Astrocyte (in vitro differentiated cells and primary cell): Measurements from ENCODE around the gene FAM78B.

Source experiments
- EZH2 ChIP-seq: IDR thresholded peaks from 2 replicates; pipeline ENCODE4 v1.6.1; 2012; ENCODE audit warnings: mild to moderate bottlenecking, low read length, inconsistent platforms; ENCODE audit not compliant: insufficient read depth
- TF ChIP-seq, protein P1 (sequence below): IDR thresholded peaks from 2 replicates; pipeline ENCODE4 v1.5.1; 2011; ENCODE audit warnings: low read depth, mild to moderate bottlenecking, inconsistent platforms, low read length, moderate library complexity; ENCODE audit not compliant: insufficient read depth

- TF ChIP-seq, protein P1, sequence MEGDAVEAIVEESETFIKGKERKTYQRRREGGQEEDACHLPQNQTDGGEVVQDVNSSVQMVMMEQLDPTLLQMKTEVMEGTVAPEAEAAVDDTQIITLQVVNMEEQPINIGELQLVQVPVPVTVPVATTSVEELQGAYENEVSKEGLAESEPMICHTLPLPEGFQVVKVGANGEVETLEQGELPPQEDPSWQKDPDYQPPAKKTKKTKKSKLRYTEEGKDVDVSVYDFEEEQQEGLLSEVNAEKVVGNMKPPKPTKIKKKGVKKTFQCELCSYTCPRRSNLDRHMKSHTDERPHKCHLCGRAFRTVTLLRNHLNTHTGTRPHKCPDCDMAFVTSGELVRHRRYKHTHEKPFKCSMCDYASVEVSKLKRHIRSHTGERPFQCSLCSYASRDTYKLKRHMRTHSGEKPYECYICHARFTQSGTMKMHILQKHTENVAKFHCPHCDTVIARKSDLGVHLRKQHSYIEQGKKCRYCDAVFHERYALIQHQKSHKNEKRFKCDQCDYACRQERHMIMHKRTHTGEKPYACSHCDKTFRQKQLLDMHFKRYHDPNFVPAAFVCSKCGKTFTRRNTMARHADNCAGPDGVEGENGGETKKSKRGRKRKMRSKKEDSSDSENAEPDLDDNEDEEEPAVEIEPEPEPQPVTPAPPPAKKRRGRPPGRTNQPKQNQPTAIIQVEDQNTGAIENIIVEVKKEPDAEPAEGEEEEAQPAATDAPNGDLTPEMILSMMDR: no peak
- TF ChIP-seq EZH2: no peak
Measured at GRCh38 chr1:166141969-166142368, 24.8 kb downstream of the FAM78B start.
